HepG2 (cell line): ENCODE results near the gene DLL3. TPM values are rescaled to one million over a fixed set of nuclear protein-coding genes. Genes with fewer than 3 reads are reported as not detected.

Experiments used
- ATAC-seq: fragments of 200-7000 bp; cut with Tn5 transposase; 3 replicates; pipeline ENCODE4 v1.9.1; 2020; ENCODE audit warnings: mild to moderate bottlenecking, moderate library complexity
- BruUV-seq: library from RNA; stranded (reverse); fragments of 400-500 nt; replicated peaks from 2 replicates; lab custom pipeline; 2021; lab: Mats Ljungman, UMichigan
- CTCF ChIA-PET: fragments of 300-600 bp; formaldehyde crosslinking; extraction: SDS; loops from one replicate; lab custom pipeline; 2021; ENCODE audit warnings: low total read pairs, inconsistent platforms, low intra/inter-chr PET ratio; lab: Yijun Ruan, JAX
- POLR2A ChIA-PET: fragments of 350-600 bp; sonication (Branson Sonifier 250); formaldehyde crosslinking; loops from one replicate; lab custom pipeline; 2020; ENCODE audit warnings: antibody characterized with exemption, inconsistent platforms; lab: Yijun Ruan, JAX
- DNase-seq: peaks from one replicate; pipeline ENCODE4 v3.0.0-alpha.2; 2015; ENCODE audit warnings: low spot score
- FAIRE-seq: peaks from 3 replicates; lab custom pipeline; 2011; peaks lifted over from hg19 to GRCh38; lab: Jason Lieb, UNC
- H2AFZ ChIP-seq: one replicate; pipeline ENCODE4 v1.6.1; 2011; ENCODE audit warnings: low read length, inconsistent platforms
- H3K27ac ChIP-seq: fragments of 300-600 bp; 3 replicates; pipeline ENCODE4 v1.8.0; 2011; ENCODE audit warnings: mixed run types, mild to moderate bottlenecking, mixed read lengths, low read length, inconsistent platforms; ENCODE audit not compliant: insufficient read depth; ENCODE audit errors: extremely low read length
- H3K27me3 ChIP-seq, 2 experiments: fragments of 200-600 bp in 1 of 2; 2 replicates in 1 of 2; 3 replicates in 1 of 2; pipeline versions ENCODE4 v1.6.0 to v1.8.0; 2011; ENCODE audit warnings: low read length in 2 of 2, mild to moderate bottlenecking in 2 of 2, moderate library complexity in 2 of 2, inconsistent platforms in 1 of 2; ENCODE audit not compliant: insufficient read depth in 2 of 2, control insufficient read depth in 1 of 2
- H3K36me3 ChIP-seq, 2 experiments: fragments of 200-600 bp in 1 of 2; replicated peaks in 1 of 2; 2 replicates in 1 of 2; 3 replicates in 1 of 2; pipeline versions ENCODE4 v1.5.1 to v1.8.0; 2011; ENCODE audit warnings: low read length in 2 of 2, inconsistent platforms in 1 of 2; ENCODE audit not compliant: insufficient read depth in 2 of 2, control insufficient read depth in 1 of 2
- H3K4me1 ChIP-seq: 2 replicates; pipeline ENCODE4 v1.5.1; 2012; ENCODE audit warnings: low read length, inconsistent platforms; ENCODE audit not compliant: insufficient read depth
- H3K4me2 ChIP-seq: 2 replicates; pipeline ENCODE4 v1.6.0; 2011; ENCODE audit warnings: low read depth, low read length, inconsistent platforms
- H3K4me3 ChIP-seq, 3 experiments: fragments of 200-600 bp in 1 of 3; sonication (generic), shearing (Covaris generic) in 1 of 3; replicated peaks in 1 of 3; 2 replicates each; pipeline ENCODE4 v1.5.1; 2011 to 2016; ENCODE audit warnings: low read length in 3 of 3, inconsistent platforms in 2 of 3, low read depth in 2 of 3, mild to moderate bottlenecking in 2 of 3, control low read depth in 1 of 3, mixed read lengths in 1 of 3; ENCODE audit not compliant: insufficient read depth in 1 of 3
- H3K79me2 ChIP-seq: one replicate; pipeline ENCODE4 v1.6.1; 2011; ENCODE audit warnings: low read length, inconsistent platforms; ENCODE audit not compliant: insufficient read depth
- H3K9ac ChIP-seq: 2 replicates; pipeline ENCODE4 v1.6.0; 2011; ENCODE audit warnings: mild to moderate bottlenecking, low read depth, low read length, inconsistent platforms; ENCODE audit not compliant: insufficient read depth
- H3K9me3 ChIP-seq: 2 replicates; pipeline ENCODE4 v1.5.1; 2012; ENCODE audit warnings: mild to moderate bottlenecking, low read length
- H4K20me1 ChIP-seq: 2 replicates; pipeline ENCODE4 v1.6.0; 2011; ENCODE audit warnings: inconsistent platforms, mild to moderate bottlenecking, low read length, moderate library complexity; ENCODE audit not compliant: insufficient read depth
- HOXA9 ChIP-seq: sonication (generic); formaldehyde crosslinking; IDR thresholded peaks from 2 replicates; pipeline ENCODE4 v1.8.1; 2022; ENCODE audit warnings: missing genetic modification reagents, mild to moderate bottlenecking, moderate library complexity, borderline replicate concordance
- JDP2 ChIP-seq: sonication (generic); formaldehyde crosslinking; IDR thresholded peaks from 2 replicates; pipeline ENCODE4 v1.8.1; 2022; ENCODE audit warnings: missing genetic modification reagents, borderline replicate concordance
- JUN ChIP-seq: sonication (generic); formaldehyde crosslinking; IDR thresholded peaks from 2 replicates; pipeline ENCODE4 v1.4.0; 2020; ENCODE audit warnings: mild to moderate bottlenecking, missing genetic modification reagents
- KAT8 ChIP-seq: IDR thresholded peaks from 2 replicates; pipeline ENCODE4 v1.6.1; 2016; ENCODE audit warnings: missing genetic modification reagents, missing compliant biosample characterization
- MBD4 ChIP-seq: IDR thresholded peaks from 2 replicates; pipeline ENCODE4 v1.6.1; 2012; ENCODE audit warnings: low read length, inconsistent platforms, borderline replicate concordance
- MYC ChIP-seq: sonication (generic); formaldehyde crosslinking; IDR thresholded peaks from 2 replicates; pipeline ENCODE4 v1.9.0; 2021; ENCODE audit warnings: missing genetic modification reagents, borderline replicate concordance
- POGZ ChIP-seq: sonication (generic); formaldehyde crosslinking; IDR thresholded peaks from 2 replicates; pipeline ENCODE4 v1.4.0; 2020; ENCODE audit warnings: mild to moderate bottlenecking, missing genetic modification reagents
- RELA ChIP-seq: sonication (generic); formaldehyde crosslinking; IDR thresholded peaks from 2 replicates; pipeline ENCODE4 v1.4.0; 2020; ENCODE audit warnings: missing genetic modification reagents
- SSRP1 ChIP-seq: IDR thresholded peaks from 2 replicates; pipeline ENCODE4 v1.6.1; 2016; ENCODE audit warnings: control low read depth
- ZNF441 ChIP-seq: sonication (generic); formaldehyde crosslinking; IDR thresholded peaks from 2 replicates; pipeline ENCODE4 v1.7.0; 2021; ENCODE audit warnings: missing genetic modification reagents, borderline replicate concordance
- ZNF460 ChIP-seq: sonication (generic); formaldehyde crosslinking; IDR thresholded peaks from 2 replicates; pipeline ENCODE4 v1.5.1; 2020; ENCODE audit warnings: missing genetic modification reagents, mild to moderate bottlenecking, borderline replicate concordance
- ZNF563 ChIP-seq: sonication (generic); formaldehyde crosslinking; IDR thresholded peaks from 2 replicates; pipeline ENCODE4 v1.8.0; 2022; ENCODE audit warnings: mild to moderate bottlenecking, moderate library complexity, missing genetic modification reagents
- WGBS: methylation state at CpG from one replicate; pipeline ENCODE4 v1.1.6; 2017; ENCODE audit warnings: low lambda C conversion rate; 5-methylcytosine and 5-hydroxymethylcytosine counted together
- in situ Hi-C: cut with HindIII; loops from 2 replicates; pipeline ENCODE4 v1.10.0; 2017; ENCODE audit warnings: low pct_unique_long_range_greater_than_20kb; ENCODE audit not compliant: extremely low pct_ligation_motif_present
- intact Hi-C: fragments of 100-400 bp; cut with micrococcal nuclease; formaldehyde crosslinking; loops from one replicate; pipeline ENCODE4 v1.10.0; 2022; ENCODE audit not compliant: unreplicated experiment
- polyA plus RNA-seq, 8 experiments: library from polyadenylated mRNA; depleted of rRNA in 3 of 8; stranded (reverse) in 7 of 8; unstranded in 1 of 8; fragments of >200 nt; fragmentation: Illumina TruSeq in 4 of 8; extraction: Trizol in 4 of 8; gene quantifications; 2 replicates each; pipeline versions ENCODE4 v1.2.1 to v1.2.3, GENCODE V29; 2011 to 2016; ENCODE audit warnings: low read depth in 4 of 8, missing spikeins in 1 of 8, mixed read lengths in 1 of 8; ENCODE audit not compliant: insufficient read depth in 1 of 8
- total RNA-seq, 5 experiments: library from RNA; depleted of rRNA; stranded (reverse); fragments of >200 nt; fragmentation: Illumina TruSeq; extraction: Trizol; gene quantifications; 2 replicates each; pipeline ENCODE4 v1.2.3, GENCODE V29; 2016; ENCODE audit warnings: low read depth in 1 of 5

The DLL3 gene
- total and polyA plus RNA-seq, 2 of the 13 experiments (the other 11 are each of a cell fraction or from before 2014, with no cell fraction given), result 0.35 to 0.55 TPM

DNA sequence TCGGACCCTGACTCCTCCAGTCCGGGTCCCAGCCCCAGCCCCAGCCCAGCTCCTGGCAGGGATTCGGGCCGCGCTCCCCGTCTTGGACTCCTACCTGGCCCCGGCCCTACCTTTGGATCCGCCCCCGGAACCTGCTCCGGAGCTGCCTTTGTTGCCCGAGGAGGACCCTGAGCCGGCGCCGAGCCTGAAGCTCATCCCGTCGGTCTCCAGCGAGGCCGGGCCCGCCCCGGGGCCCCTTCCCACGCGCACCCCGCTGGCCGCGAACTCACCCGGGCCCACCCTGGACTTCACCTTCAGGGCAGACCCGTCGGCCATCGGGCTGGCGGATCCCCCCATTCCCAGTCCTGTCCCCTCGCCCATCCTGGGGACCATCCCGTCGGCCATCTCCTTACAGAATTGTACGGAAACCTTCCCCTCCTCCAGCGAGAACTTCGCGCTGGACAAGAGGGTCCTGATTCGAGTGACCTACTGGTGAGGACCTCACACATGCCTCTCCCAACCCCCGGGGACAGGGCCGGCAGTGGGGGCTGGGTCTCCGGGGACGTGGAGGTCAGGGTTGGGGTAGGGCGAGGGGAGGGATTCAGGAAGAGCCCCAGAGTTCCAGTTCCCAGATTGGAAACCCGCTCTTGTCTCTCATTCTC is 16.9 kb downstream of the DLL3 start (continued):
- TF ChIP-seq HOXA9 (CRISPR knock-in tag), result no peak
- 0 out of 2 replicates have a peak, but pooled peaks have one; percentile 2 for TF ChIP-seq MYC (CRISPR knock-in tag)
- TF ChIP-seq RELA, result no peak
- TF ChIP-seq POGZ (CRISPR knock-in tag), result no peak
- no peak for TF ChIP-seq MBD4
- TF ChIP-seq KAT8 (CRISPR knock-in tag), result no peak
- TF ChIP-seq ZNF441, result no peak
- TF ChIP-seq ZNF563 (CRISPR knock-in tag), result 0 out of 2 replicates have a peak, but pooled peaks have one; percentile 23
- no peak for TF ChIP-seq JDP2 (CRISPR knock-in tag)
- TF ChIP-seq, all 625 proteins: peak for 16

DNA sequence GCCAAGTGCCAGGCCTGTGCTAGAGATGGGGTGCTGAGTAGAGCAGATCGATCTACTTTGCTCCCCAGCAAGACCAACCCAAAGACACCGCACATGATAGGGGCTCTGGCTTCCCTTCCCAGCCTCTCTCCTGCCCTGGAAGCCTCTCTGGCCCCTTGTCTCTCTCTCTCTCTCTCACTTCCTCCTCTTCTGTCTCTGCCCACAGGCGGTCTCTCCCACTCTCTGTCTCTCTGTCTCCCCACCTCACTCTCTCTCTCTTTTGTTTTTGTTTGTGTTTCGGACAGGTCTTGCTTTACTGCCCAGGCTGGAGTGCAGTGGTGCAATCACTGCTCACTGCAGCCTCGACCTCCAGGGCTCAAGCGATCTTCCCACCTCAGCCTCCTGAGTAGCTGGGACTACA is 17.5 kb downstream of the DLL3 start:
- in situ Hi-C loops, result no loop called here
- no peak overlapping the region for H3K9ac ChIP-seq
- no peak overlapping the region for H3K27ac ChIP-seq
- ATAC-seq (no peak), DNase-seq (no peak), FAIRE-seq (no peak)
- TF ChIP-seq SSRP1, result no peak
- TF ChIP-seq JUN (CRISPR knock-in tag), result no peak
- 0 out of 2 replicates have a peak, but pooled peaks have one; percentile 67 for TF ChIP-seq ZNF460 (CRISPR knock-in tag)
- H3K9me3 ChIP-seq, result no peaks in the 10 kb centered on the region
- peak overlapping the region; percentile 86 for H3K4me2 ChIP-seq
- POLR2A ChIA-PET, result no interaction called here
- H3K36me3 ChIP-seq, result no peaks in the 10 kb centered on the region
- no peaks in the 10 kb centered on the region for H4K20me1 ChIP-seq
- no peak overlapping the region for H2AFZ ChIP-seq
- H3K27me3 ChIP-seq, result peaks cover 1 to 36% of the 10 kb centered on the region in 2 experiments; a peak in 4 of 5 replicates
- intact Hi-C loops, result no loop called here
- no TSS peak for BruUV-seq
- no peaks in the 10 kb centered on the region for H3K79me2 ChIP-seq
- 39% methylated on average over 6 of the region's 6 CpGs for WGBS
- peaks cover 26% of the 10 kb centered on the region for H3K4me1 ChIP-seq
- CTCF ChIA-PET, result no interaction called here
- H3K4me3 ChIP-seq, result peak overlapping the region in 2 of 3 experiments; percentile 66 to 83; a peak in 2 of 6 replicates
